ENCODE measurements around the gene SELENON. TPM values are rescaled to one million over a fixed set of nuclear protein-coding genes. Genes with fewer than 3 reads are reported as not detected.

Gene SELENON
- total and polyA plus RNA-seq, 9 of the 15 experiments (the other 6 are each of a cell fraction or from before 2014, with no cell fraction given) = 0.43 to 26.7 (median 7.0) TPM

- TF ChIP-seq GATA2 (CRISPR knock-in tag; IDR thresholded peaks at IDR 0.05) = no peak
- TF ChIP-seq RFX5 (IDR thresholded peaks at IDR 0.05; ENCODE audit: low read depth, low read length) = no peak
- no peak for TF ChIP-seq CCNT2 (IDR thresholded peaks at IDR 0.05; ENCODE audit: borderline replicate concordance, extremely low read depth, insufficient read length, low read depth, low read length)
- TF ChIP-seq, protein P1, sequence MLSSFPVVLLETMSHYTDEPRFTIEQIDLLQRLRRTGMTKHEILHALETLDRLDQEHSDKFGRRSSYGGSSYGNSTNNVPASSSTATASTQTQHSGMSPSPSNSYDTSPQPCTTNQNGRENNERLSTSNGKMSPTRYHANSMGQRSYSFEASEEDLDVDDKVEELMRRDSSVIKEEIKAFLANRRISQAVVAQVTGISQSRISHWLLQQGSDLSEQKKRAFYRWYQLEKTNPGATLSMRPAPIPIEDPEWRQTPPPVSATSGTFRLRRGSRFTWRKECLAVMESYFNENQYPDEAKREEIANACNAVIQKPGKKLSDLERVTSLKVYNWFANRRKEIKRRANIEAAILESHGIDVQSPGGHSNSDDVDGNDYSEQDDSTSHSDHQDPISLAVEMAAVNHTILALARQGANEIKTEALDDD (IDR thresholded peaks at IDR 0.05) = no peak
- no peak for TF ChIP-seq EZH2 (IDR thresholded peaks at IDR 0.05; ENCODE audit: borderline replicate concordance, low read depth, low read length)
- TF ChIP-seq ILK (tag; IDR thresholded peaks at IDR 0.05; ENCODE audit: borderline replicate concordance, low read depth) = no peak
- peak; percentile 90; the same call in 1 of the 2 replicates for TF ChIP-seq TGIF2 (CRISPR knock-in tag; IDR thresholded peaks at IDR 0.05)
- no peak for TF ChIP-seq RBM15 (IDR thresholded peaks at IDR 0.05; ENCODE audit: insufficient read depth, low read length)
- no peak; the same call in 1 of the 2 replicates for TF ChIP-seq E2F1 (CRISPR knock-in tag; IDR thresholded peaks at IDR 0.05)
- TF ChIP-seq USF1 (CRISPR knock-in tag; IDR thresholded peaks at IDR 0.05) = no peak
- TF ChIP-seq ADNP (tag; IDR thresholded peaks at IDR 0.05) = no peak
- TF ChIP-seq, protein P2, sequence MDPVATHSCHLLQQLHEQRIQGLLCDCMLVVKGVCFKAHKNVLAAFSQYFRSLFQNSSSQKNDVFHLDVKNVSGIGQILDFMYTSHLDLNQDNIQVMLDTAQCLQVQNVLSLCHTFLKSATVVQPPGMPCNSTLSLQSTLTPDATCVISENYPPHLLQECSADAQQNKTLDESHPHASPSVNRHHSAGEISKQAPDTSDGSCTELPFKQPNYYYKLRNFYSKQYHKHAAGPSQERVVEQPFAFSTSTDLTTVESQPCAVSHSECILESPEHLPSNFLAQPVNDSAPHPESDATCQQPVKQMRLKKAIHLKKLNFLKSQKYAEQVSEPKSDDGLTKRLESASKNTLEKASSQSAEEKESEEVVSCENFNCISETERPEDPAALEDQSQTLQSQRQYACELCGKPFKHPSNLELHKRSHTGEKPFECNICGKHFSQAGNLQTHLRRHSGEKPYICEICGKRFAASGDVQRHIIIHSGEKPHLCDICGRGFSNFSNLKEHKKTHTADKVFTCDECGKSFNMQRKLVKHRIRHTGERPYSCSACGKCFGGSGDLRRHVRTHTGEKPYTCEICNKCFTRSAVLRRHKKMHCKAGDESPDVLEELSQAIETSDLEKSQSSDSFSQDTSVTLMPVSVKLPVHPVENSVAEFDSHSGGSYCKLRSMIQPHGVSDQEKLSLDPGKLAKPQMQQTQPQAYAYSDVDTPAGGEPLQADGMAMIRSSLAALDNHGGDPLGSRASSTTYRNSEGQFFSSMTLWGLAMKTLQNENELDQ (CRISPR knock-in tag; IDR thresholded peaks at IDR 0.05; ENCODE audit: borderline replicate concordance) = peak; percentile 84; the same call in 1 of the 2 replicates
- no peak for TF ChIP-seq SETDB1 (IDR thresholded peaks at IDR 0.05; ENCODE audit: low read length)
- no peak for TF ChIP-seq SRSF3 (IDR thresholded peaks at IDR 0.05; ENCODE audit: insufficient read depth, low read length)
- no peak for TF ChIP-seq KLF13 (tag; IDR thresholded peaks at IDR 0.05; ENCODE audit: borderline replicate concordance, low read depth)
- TF ChIP-seq THAP7 (CRISPR knock-in tag; IDR thresholded peaks at IDR 0.05) = no peak
- TF ChIP-seq TCFL5 (CRISPR knock-in tag; conservative IDR thresholded peaks at IDR 0.05) = no peak
- no peak; the same call in 1 of the 2 replicates for TF ChIP-seq ZBTB9 (CRISPR knock-in tag; IDR thresholded peaks at IDR 0.05)
- TF ChIP-seq CBX1 (IDR thresholded peaks at IDR 0.05; ENCODE audit: low read depth) = no peak; the same call in 1 of the 2 replicates
Measured at GRCh38 chr1:25820247-25821111, 20.5 kb downstream of the SELENON start (continued).

Data from K562 (cell line).